KMS-11 (cell line): ENCODE data around the gene COL5A1.

Experiments used
- H2AFZ ChIP-seq: fragments of 200-600 bp; sonication (generic); 2 replicates; pipeline ENCODE4 v1.6.1; 2016; ENCODE audit warnings: antibody characterized with exemption, mixed run types, low read depth
- H3K27ac ChIP-seq: fragments of 200-600 bp; sonication (generic); 2 replicates; pipeline ENCODE4 v1.6.1; 2016; ENCODE audit warnings: mild to moderate bottlenecking, mixed run types
- H3K27me3 ChIP-seq: fragments of 200-600 bp; sonication (generic); 2 replicates; pipeline ENCODE4 v1.6.1; 2017; ENCODE audit warnings: mild to moderate bottlenecking, low read depth, mixed run types, moderate library complexity; ENCODE audit not compliant: insufficient read depth
- H3K36me3 ChIP-seq: fragments of 200-600 bp; sonication (generic); 2 replicates; pipeline ENCODE4 v1.6.1; 2017; ENCODE audit warnings: mild to moderate bottlenecking, mixed run types; ENCODE audit not compliant: insufficient read depth
- H3K4me1 ChIP-seq: fragments of 200-600 bp; sonication (generic); 2 replicates; pipeline ENCODE4 v1.6.1; 2016; ENCODE audit warnings: mild to moderate bottlenecking, low read depth, mixed run types; ENCODE audit not compliant: poor library complexity, severe bottlenecking
- H3K4me2 ChIP-seq: fragments of 200-600 bp; sonication (generic); 2 replicates; pipeline ENCODE4 v1.7.0; 2016; ENCODE audit warnings: mild to moderate bottlenecking, mixed run types
- H3K4me3 ChIP-seq: fragments of 200-600 bp; sonication (generic); IDR thresholded peaks from 2 replicates; pipeline ENCODE4 v1.6.1; 2017; ENCODE audit warnings: low read depth, low read length, mixed read lengths; ENCODE audit not compliant: insufficient read depth
- H3K79me2 ChIP-seq: fragments of 200-600 bp; sonication (generic); 2 replicates; pipeline ENCODE4 v1.6.1; 2016; ENCODE audit warnings: low read depth, mixed run types; ENCODE audit not compliant: insufficient read depth
- H3K9ac ChIP-seq: fragments of 200-600 bp; sonication (generic); 2 replicates; pipeline ENCODE4 v1.6.1; 2016; ENCODE audit warnings: mild to moderate bottlenecking, mixed run types
- H4K20me1 ChIP-seq: fragments of 200-600 bp; sonication (generic); 2 replicates; pipeline ENCODE4 v1.6.1; 2016; ENCODE audit warnings: mild to moderate bottlenecking, mixed run types; ENCODE audit not compliant: insufficient read depth
- TF ChIP-seq, protein P1 (sequence below): fragments of 200-600 bp; sonication (generic); conservative IDR thresholded peaks from 2 replicates; pipeline ENCODE4 v1.6.1; 2017; ENCODE audit warnings: low read depth, mild to moderate bottlenecking, antibody characterized with exemption, low read length, moderate library complexity, mixed read lengths

Gene COL5A1

DNA sequence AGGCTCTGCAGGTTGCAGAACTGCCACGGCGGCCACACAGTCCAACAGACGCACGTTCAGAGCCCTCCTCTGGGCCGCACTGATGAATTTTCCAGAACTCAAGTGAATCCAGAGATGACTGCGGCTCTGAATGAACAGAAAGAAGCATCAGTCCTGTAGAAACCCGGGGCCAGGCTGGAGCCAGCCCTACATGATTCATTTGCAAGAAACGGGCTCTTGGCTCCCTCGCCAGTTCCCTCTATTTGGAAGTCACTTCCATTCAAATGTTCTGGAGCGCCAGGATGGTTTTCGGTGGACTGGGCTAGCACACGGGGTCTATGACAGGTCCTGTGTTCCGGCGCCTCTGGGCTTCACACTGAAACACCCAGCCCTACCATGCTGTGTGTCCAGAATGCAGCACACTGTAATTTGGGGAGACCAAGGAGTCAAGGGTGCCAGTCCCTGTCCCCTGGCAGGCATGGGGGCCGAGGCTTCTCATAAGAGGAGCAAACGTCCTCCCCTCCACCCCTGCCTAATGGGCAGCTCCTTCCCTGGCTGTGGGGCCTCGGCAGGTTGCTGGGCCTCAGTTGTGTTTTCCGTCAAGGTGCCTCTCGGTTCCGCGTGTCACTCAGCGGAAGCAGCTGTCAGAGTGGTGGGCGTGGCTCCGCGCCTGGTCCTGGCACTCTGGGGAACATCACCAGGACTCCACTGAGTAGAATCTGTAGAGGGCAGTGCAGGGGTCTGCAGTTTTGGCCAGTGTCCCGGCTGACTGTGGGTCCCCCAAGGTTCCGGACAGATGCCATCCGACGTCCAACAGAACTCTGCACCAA, 18.1 kb upstream of the COL5A1 start:
- TF ChIP-seq, protein P1, sequence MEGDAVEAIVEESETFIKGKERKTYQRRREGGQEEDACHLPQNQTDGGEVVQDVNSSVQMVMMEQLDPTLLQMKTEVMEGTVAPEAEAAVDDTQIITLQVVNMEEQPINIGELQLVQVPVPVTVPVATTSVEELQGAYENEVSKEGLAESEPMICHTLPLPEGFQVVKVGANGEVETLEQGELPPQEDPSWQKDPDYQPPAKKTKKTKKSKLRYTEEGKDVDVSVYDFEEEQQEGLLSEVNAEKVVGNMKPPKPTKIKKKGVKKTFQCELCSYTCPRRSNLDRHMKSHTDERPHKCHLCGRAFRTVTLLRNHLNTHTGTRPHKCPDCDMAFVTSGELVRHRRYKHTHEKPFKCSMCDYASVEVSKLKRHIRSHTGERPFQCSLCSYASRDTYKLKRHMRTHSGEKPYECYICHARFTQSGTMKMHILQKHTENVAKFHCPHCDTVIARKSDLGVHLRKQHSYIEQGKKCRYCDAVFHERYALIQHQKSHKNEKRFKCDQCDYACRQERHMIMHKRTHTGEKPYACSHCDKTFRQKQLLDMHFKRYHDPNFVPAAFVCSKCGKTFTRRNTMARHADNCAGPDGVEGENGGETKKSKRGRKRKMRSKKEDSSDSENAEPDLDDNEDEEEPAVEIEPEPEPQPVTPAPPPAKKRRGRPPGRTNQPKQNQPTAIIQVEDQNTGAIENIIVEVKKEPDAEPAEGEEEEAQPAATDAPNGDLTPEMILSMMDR, result no peak
- no peak overlapping the region for H3K4me2 ChIP-seq
- no peak overlapping the region for H3K27ac ChIP-seq
- H3K79me2 ChIP-seq, result no peaks in the 10 kb centered on the region
- peaks cover 51% of the 10 kb centered on the region for H3K27me3 ChIP-seq
- no peaks in the 10 kb centered on the region for H3K4me1 ChIP-seq
- H3K36me3 ChIP-seq, result no peaks in the 10 kb centered on the region
- H3K4me3 ChIP-seq, result no peak overlapping the region
- H4K20me1 ChIP-seq, result no peaks in the 10 kb centered on the region
- H2AFZ ChIP-seq, result no peak overlapping the region
- no peak overlapping the region for H3K9ac ChIP-seq

DNA sequence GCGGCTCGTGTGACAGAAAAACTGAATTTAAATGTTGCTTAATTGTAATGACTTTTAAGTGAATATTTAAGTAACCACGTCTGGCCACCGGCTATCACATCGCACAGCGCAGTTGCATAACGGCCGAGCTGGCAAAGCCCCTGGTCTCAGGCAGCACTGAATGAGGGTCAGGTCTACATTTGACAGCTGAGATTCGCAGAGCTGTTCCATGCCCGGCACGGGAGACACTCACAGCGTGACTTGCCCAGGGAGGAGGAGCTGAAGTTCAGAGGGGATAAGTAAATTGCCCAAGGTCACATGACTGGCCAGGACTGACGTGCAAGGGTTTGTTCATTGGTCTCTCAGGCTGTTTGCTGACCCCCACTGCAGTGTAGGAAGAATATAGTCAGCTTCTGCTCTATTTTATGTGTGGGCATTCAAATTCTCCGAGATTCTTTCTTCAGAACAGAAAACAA, 17.4 kb upstream of the COL5A1 start:
- H3K4me3 ChIP-seq, result no peak overlapping the region
- TF ChIP-seq, protein P1, result no peak
- H3K79me2 ChIP-seq, result no peaks in the 10 kb centered on the region
- H2AFZ ChIP-seq, result no peak overlapping the region
- no peaks in the 10 kb centered on the region for H3K36me3 ChIP-seq
- H3K4me1 ChIP-seq, result no peaks in the 10 kb centered on the region
- no peak overlapping the region for H3K27ac ChIP-seq
- H3K27me3 ChIP-seq, result peaks cover 54% of the 10 kb centered on the region
- no peak overlapping the region for H3K4me2 ChIP-seq
- no peak overlapping the region for H3K9ac ChIP-seq
- H4K20me1 ChIP-seq, result no peaks in the 10 kb centered on the region

DNA sequence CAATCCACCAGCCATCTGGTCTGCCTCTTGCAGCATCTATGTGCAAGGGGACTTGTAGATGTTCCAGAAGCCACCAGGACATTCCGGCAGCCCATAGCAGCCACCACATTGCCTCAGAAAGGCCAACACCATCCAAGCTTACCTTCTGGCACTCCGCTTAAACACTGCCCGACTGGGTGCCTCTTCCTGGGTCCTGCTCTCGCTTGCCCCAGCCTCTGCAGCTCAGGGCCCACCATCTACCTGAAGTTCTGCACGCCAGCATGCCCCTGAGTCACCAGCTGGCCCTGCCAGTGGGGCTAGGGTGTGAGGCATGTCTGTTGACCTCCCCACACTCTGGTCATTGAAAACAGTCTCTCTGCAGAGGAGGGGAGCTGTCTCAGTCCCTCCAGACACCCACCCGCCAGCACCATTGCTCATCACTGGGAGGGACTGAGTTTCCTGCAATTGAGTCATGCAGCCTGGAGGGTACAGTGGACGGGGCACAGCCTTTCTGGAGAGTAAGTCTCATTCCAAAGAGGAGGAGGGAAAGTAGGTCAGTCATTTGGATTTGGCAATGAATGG, 16.9 kb upstream of the COL5A1 start:
- Histone ChIP-seq H3K79me2 (no peaks in the 10 kb centered on the region), H4K20me1 (no peaks in the 10 kb centered on the region), H3K4me1 (no peaks in the 10 kb centered on the region), H3K9ac (no peak overlapping the region), H3K4me3 (no peak overlapping the region), H3K27me3 (peaks cover 54% of the 10 kb centered on the region), H3K36me3 (no peaks in the 10 kb centered on the region), H3K27ac (no peak overlapping the region), H3K4me2 (no peak overlapping the region), H2AFZ (no peak overlapping the region)
- TF ChIP-seq, protein P1, result no peak

DNA sequence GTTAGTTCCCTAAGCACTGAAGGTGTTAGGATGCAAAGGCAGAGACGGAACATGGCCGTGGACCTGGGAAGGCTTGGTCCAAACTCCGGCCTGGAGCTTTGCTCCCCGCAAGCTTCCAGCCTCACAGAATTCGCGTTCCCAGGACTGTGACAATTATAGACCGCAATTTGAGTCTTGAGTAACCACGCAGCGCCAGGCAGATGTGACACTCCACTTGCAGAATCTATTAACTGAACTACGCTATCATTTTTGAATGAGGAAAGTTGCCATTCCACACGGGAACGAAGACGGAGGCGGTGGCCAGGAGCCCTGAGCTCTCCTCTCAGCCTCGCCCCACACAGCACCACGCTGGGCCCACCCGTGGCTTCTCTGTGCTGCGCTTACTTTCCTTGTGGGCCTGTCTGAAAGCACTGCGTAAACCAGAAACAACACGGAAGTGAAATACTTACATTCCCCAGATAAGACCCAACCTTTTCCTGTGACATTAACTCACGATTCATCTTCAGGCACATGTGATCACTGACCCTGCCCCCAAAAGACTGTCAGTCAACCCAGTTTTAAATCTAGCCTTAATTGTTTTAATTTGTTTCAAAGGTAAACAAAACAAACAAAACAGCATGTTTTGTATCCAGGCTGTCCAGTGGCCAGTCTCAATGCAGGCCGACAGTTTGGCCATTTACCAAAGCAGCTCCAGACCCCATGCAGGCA, 16.1 kb upstream of the COL5A1 start:
- H3K27ac ChIP-seq, result no peak overlapping the region
- no peak overlapping the region for H3K9ac ChIP-seq
- no peak overlapping the region for H3K4me3 ChIP-seq
- TF ChIP-seq, protein P1, result no peak
- no peaks in the 10 kb centered on the region for H3K4me1 ChIP-seq
- H3K79me2 ChIP-seq, result no peaks in the 10 kb centered on the region
- no peak overlapping the region for H3K4me2 ChIP-seq
- no peak overlapping the region for H2AFZ ChIP-seq
- H3K27me3 ChIP-seq, result peaks cover 54% of the 10 kb centered on the region
- no peaks in the 10 kb centered on the region for H4K20me1 ChIP-seq
- no peaks in the 10 kb centered on the region for H3K36me3 ChIP-seq
